HG02981 (cell line): ENCODE measurements around the gene ZNF354C.

Source experiments
- ATAC-seq: cut with Tn5 transposase; IDR thresholded peaks from one replicate; pipeline ENCODE4 v1.9.1; 2021; ENCODE audit warnings: mild to moderate bottlenecking, moderate library complexity; ENCODE audit not compliant: unreplicated experiment

The ZNF354C gene

DNA sequence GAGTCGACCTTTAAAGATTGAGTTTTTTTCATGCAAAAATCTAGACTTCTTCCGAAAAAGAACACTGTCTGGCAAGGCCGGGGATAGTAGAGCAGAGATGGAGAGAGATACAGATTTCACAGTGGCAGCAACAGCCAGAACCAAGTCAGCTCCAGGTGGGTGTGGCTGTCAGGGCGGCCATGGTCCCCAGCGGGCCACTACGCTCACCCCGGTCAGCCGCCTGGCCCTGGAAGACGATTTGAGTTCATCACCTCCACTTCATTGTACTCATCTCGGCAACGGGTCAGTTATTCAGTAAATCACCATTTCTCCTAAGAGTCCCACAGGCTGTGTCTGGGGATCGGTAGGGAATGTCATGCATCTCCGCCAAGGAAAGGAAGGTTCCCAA is 53.0 kb downstream of the ZNF354C start:
- no peak for ATAC-seq

DNA sequence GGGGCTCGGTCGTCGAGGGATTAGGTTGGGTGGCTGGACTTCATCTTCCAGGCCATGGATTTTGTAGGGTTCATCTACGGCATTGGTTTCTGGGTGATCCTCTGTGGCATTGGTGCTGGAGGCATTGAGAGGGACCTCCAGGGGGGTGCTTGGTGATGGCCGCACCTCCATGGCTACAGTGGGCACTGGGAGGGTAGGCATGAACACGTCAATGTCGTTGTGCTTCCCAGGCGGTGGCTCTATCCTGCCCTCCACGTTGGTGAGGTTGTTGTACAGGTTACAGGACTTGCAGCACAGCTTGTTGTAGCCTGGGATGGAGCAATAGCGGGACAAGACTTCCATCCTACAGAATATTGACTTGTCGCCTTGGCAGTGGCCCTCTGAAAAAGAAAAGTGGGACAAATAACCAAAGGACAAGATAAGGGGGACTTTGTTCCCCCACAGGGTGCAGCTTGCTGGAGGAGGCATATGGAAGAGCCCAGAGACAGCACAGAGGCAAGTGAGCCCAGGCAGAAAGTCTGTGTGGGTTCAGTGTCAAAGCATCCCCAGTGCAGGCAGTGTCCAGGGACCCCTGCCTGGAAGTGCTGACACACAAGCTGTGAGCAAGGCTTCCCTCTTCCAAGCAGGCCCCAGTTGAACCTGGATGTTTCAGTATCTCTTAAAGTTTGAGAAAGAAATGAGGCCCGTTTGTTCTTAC is 53.9 kb downstream of the ZNF354C start:
- no peak for ATAC-seq

- no peak for ATAC-seq
These were observed 54.6 kb downstream of the ZNF354C start for GRCh38 chr5:179114756-179115155.

DNA sequence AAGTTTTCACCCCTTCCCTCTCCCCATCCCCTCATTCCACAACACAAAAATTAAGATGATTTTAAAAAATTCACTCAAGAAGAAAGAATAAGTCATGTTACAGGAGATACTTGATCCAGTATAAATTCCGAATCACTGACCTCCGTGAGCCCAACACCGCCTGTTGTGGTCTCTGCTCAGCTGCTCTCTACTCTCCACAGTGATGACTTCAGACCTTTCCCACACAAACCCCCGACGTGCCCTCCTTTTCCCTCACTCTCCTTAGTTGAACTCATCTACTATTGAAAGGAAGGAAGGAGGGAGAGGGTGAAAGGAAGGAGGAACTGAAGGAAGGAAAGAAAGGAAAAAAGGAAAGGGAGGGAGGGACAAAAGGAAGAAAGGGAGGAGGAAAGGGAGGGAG is 55.1 kb downstream of the ZNF354C start:
- ATAC-seq: no peak

GRCh38 chr5:179115845-179116524 is 55.8 kb downstream of the ZNF354C start:
- no peak for ATAC-seq

- ATAC-seq: no peak
These were observed 58.2 kb downstream of the ZNF354C start for GRCh38 chr5:179118338-179118737.

DNA sequence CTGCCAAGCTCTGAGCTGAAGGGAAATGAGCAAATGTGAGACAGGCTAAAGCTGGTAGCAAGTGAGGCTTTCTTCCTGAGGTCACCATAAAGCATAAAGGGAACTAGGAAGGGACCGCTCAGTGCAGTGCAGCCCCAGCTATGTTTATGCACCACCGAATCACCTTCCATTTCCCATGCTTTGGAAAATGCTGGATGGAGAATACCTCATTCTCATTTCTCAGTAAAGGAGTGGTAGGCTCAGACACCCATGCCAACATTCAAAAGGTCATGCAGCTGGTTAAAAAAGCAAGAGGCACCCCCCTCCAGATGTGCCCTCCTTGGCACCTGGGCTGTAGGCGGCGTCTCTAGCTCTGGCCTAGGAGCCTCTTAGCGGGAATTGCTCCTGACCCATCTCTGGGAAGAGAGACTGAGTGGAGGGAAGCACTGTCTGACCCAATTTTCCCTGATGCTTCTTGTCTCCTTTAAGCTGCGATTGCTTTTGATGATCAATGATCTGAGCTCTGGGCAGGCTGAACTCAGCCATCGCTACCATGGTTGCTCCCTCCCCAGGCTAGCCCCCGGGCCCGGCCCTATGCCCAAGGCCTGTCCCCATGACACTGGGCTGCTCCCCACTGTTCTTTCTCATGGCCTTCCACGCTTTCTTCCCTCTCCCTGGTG is 58.7 kb downstream of the ZNF354C start:
- ATAC-seq: no peak

DNA sequence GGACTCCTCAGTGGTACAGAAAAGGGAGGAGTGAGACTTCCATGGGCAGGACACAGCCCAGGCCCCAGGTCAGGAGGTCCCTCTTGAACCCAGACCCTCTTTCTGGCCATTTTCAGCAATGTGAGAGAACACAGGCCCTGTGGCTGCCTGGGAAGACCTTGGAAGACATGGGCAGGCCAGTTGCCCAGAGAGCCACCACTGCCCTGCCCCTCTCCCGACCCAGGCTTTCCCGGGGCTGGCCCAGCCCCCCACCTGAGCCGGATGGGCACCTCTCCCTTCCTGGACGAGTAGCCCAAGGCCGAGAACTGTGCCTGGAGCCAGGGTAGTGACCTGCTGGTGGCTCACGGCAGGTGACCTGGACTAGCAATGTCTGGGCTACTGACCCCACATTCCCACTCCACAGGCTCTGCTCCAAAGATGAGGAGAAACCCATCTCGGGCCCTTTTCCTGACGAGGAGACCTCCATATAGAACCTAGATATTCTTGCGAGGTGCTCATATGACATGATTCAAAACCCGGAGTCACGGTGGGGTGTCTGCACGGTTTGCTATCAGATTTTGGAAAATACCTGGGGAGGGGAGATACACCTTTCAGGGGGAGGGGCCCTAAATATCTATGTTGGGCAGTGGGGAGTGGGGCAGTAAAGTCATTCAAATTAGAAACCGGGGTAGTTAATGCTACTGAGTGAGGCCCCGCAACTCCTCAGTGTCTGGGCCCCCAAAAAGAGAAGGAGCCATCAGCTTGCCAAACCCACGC is 59.4 kb downstream of the ZNF354C start:
- no peak for ATAC-seq

- no peak for ATAC-seq
These were observed 60.3 kb downstream of the ZNF354C start for GRCh38 chr5:179120421-179120861.

GRCh38 chr5:179120951-179121666 is 60.9 kb downstream of the ZNF354C start:
- ATAC-seq: no peak

DNA sequence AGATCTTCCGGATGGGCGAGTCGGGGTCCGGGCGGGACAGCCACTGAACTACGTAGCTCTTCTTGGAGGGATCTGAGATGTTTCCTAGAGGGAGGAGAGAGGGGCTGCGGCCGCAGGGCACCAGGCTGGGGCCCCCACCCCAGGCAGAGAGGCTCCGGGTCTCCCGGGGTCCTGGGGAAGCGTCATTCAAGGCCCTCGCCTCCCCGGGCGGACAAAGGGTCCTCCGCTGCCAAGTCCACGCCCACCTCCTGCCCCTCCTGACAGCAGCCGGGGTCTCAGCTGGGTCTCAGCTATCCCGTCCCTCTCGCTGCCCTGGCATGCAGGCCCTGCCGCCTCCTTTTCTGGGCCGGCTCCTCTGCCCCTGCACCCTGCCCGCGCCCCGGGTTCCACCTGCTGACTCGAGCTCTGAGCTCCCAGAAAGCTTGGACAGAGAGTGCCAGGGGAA is 61.5 kb downstream of the ZNF354C start:
- ATAC-seq: no peak

- no peak for ATAC-seq
These were observed 62.4 kb downstream of the ZNF354C start for GRCh38 chr5:179122411-179123108.

- ATAC-seq: no peak
These were observed 62.9 kb downstream of the ZNF354C start for GRCh38 chr5:179123109-179123426.

GRCh38 chr5:179123491-179124272 is 63.5 kb downstream of the ZNF354C start:
- no peak for ATAC-seq

DNA sequence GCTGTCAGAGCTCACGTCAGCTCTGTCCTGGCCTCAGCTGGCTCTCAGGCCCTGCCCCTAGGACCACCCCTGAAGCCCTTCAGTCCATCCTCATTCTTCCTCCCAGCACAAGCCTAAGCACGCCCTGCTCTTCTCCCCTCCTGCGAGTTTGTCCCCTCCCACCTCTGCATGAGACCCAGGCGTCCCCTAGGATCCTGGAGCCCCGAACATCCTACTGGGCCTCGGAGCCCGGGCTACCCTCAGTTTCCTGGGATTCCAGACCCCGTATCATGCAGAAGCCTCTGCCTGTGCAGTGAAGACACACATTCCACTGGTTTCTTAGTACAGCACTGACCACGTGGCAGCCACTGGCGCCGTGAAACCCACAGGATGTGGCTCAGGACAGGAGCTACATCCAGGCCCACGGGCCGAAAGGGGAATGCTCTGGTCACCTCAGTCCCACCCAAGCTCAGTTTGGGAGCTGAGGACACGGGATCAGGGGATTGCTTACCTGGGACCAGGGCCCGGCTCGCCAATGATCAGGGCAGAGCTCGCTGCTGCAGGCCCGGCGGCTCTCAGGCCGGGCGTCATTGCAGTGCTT is 64.2 kb downstream of the ZNF354C start:
- no peak for ATAC-seq

DNA sequence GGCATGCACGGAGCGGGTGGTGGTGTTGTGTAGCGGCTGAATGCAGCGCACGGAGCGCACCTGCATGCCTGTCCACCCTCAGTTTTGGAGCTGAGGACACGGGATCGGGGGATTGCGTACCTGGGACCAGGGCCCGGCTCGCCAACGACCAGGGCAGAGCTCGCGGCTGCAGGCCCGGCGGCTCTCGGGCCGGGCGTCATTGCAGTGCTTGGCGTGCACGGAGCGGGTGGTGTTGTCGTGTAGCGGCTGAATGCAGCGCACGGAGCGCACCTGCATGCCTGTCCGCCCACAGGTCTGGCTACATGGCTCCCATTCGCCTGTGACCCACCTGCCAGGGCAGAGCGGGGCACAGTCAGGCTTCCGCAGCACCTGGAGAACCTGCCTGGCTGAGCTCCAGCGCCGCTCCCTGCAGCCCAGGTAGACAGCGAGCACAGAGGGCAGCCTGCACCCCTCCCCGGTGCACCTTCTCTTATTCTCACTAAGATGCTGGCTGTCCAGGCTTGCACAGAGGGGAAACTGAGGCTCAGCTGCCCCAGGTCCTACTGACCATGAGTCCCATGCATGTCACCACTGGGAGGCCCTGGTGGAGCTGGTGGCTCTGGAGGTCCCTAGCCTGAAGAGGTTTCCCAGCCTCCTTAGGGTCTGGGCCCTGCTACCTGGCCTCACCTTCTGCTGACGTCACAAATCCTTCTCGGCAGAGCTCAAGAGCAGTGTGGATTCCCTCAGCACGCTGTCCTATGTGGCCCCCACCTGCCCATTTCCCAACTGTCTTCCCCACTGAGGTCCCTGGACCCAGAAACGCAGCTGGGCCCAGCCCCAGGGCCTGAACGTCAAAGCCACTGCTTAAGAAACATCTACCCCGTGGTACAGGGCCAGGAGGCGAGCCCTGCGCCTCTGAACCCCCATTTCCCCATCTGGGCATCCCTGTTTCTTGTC is 64.9 kb downstream of the ZNF354C start:
- ATAC-seq: no peak

- ATAC-seq: no peak
These were observed 65.8 kb downstream of the ZNF354C start for GRCh38 chr5:179125789-179126505.
